ENCODE results near the gene MLLT3.

- TF ChIP-seq CTCF (conservative IDR thresholded peaks at IDR 0.05 in 1 of 2, IDR thresholded peaks at IDR 0.05 in 1 of 2; ENCODE audit: extremely low read depth in 1 of 2, insufficient read depth in 1 of 2, low read depth in 1 of 2, low read length in 2 of 2) (no peak), EZH2 (IDR thresholded peaks at IDR 0.05; ENCODE audit: borderline replicate concordance, low read length) (no peak)
Measured at GRCh38 chr9:20594608-20595007, 27.7 kb downstream of the MLLT3 start.

All from mammary epithelial cell (primary cell).